HG02970 (cell line): Measurements from ENCODE around the gene MYOF.
"Not testable (repeated sequence)": the region's sequence is repeated elsewhere in the genome, so short reads cannot be mapped to it uniquely, and the experiment has no call there.

Source experiments
- ATAC-seq: cut with Tn5 transposase; IDR thresholded peaks from one replicate; pipeline ENCODE4 v1.9.1; 2021; ENCODE audit warnings: mild to moderate bottlenecking, moderate library complexity, moderate number of reproducible peaks; ENCODE audit not compliant: unreplicated experiment, low FRiP score

MYOF gene

DNA sequence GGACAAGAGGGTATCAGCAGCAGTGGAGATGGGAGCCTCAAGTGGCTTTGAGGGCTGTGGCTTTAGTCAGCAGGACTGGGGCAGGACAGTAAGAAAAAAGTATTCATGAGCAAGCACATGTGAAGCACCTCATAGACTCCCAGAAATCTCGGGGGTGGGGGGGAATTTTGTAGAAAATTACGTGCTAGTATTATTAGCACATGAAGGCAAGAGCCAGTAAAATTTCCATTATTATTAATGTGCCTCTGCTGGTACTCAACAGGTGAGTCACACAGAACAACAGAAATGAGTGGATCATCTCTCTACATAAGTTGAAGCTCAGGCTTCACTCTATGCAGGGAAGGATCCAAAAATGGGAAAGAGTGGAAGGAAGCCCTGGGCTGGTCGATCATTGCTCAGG, 114.5 kb downstream of the MYOF start:
- ATAC-seq = no peak

- ATAC-seq = no peak
Observed at GRCh38 chr10:93364966-93365365, 117.2 kb downstream of the MYOF start.

GRCh38 chr10:93363891-93364648, 118.1 kb downstream of the MYOF start:
- ATAC-seq = no peak

DNA sequence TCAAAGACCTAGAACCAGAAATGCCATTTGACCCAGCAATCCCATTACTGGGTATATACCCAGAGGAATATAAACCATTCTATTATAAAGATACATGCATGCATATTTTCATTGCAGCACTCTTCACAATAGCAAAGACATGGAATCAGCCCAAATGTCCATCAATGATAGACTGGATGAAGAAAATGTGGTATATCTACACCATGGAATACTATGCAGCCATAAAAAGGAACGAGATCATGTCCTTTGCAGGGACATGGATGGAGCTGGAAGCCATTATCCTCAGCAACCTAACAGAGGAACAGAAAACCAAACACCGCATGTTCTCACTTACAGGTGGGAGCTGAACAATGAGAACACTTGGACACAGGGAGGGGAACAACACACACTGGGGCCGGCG, 123.7 kb downstream of the MYOF start:
- not testable (repeated sequence) for ATAC-seq

GRCh38 chr10:93357680-93358079, 124.5 kb downstream of the MYOF start:
- no peak for ATAC-seq

GRCh38 chr10:93356516-93356915, 125.6 kb downstream of the MYOF start:
- ATAC-seq = no peak

GRCh38 chr10:93352638-93353383, 129.3 kb downstream of the MYOF start:
- no peak for ATAC-seq

- no peak for ATAC-seq
Observed at GRCh38 chr10:93346694-93347093, 135.4 kb downstream of the MYOF start.

GRCh38 chr10:93346108-93346507, 136.0 kb downstream of the MYOF start:
- no peak for ATAC-seq

DNA sequence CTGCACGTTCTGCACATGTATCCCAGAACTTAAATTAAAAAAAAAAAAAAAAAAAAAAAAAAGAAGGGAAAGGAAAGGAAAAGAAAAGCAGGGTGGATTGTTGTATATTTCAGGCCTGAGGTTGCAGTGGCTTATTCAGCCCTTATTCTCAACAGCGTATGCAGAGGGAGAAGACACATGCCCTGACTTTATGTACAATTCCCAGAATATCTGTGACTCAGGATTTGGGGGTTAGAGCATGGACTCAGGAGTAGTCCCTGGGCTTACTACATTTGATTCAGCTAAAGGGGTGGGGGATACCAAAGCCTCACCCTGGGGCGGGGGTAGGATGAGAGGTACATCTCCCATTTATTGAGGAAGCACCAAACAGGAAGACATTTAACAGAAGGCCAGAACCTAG, 137.4 kb downstream of the MYOF start:
- no peak for ATAC-seq

DNA sequence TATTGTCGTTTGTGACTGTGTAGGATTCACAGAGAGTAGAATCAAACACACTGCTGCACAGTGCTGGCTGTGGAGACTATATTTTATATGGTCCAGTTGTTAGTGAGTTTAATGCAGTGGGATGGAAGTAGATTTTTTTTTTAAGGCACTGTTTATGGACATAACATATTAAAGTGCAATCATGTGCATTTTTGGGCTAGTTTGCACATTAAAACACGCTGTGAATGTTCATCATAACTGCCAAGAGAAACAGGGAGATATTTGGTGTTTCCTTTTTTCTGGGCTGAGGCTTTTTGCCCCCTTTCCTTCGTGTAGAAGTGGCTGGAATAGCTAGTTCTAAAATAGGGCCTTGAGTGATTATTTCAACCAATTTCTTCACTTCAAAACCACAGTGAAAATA, 139.2 kb downstream of the MYOF start:
- ATAC-seq = no peak

- ATAC-seq = no peak
Observed at GRCh38 chr10:93342366-93342765, 139.8 kb downstream of the MYOF start.

- ATAC-seq = no peak
Observed at GRCh38 chr10:93337309-93337721, 144.8 kb downstream of the MYOF start.

DNA sequence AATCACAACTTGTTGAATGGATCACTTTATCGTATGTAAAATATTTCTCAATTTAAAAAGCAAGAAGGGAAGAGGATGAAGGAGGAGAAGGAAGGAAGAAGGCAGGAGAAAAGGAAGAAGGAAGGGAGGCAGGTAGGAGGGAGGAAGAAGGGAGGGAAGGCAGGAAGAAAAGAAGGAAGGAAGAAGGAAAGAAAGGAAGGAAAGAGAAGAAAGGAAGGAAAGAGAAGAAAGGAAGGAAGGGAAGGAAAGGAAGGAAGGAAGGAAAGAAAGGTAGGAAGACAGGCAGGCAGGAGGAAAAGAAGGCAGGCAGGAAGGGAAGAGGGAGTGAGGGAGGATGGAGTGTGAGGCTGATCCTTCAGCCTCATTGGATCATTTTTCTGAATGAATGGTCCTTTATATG, 145.5 kb downstream of the MYOF start:
- ATAC-seq = no peak

DNA sequence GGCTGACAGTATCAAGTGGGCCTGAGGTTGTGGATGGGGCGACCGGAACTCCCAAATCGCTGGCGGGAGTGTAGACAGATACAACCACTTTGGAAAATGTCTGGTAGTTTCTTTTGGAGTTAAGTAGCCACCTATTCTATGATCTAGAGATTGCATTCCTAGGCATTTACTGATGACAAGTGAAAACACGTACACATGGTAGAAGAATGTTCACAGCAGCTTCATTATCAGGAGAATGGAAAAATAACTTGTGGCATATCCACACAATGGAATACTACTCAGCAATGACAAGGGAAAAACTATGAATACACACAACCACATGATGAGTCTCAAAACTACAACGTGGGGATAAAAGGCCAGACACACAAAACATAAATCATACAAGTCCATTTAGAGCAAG, 146.0 kb downstream of the MYOF start:
- no peak for ATAC-seq

DNA sequence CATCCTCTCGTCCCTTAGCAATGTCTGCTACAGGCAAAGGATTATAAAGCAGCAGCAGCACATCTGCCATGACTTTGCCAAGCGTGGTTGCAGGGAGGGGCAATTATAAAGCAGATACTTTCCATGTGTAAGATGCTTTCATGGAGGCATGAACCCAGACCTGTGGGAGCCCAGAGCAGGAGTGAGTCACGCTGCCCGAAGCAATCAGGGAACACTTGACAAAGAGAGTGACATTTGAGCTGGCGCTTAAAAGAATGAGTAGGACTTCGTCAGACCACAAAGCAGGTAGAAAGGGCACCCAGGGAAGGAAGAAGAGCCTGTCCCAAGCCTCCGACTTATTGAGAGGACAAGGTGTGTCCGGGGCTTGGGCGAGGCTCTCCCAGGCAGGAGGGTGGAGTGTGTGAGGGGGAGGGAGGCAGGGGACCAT, 147.2 kb downstream of the MYOF start:
- no peak for ATAC-seq

DNA sequence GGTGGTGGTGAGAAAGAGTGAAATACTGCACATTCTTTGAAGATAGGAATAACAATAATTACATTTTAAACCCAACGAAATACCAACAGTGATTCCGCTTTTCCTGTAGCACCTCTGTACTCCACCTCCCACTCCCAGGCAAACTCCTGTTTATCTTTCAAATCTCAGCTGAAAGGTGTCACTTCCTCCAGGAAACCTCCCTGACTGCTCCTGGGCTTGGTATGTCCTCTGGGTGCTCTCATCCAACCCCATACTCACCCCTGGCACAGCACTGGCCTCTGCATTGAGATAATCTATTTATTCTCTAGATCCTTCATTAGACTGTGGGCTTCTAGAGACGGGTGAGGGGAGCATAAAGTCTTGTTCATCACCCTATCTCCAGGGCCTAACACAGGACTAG, 148.0 kb downstream of the MYOF start:
- no peak for ATAC-seq

GRCh38 chr10:93333278-93333978, 148.7 kb downstream of the MYOF start:
- ATAC-seq = no peak

DNA sequence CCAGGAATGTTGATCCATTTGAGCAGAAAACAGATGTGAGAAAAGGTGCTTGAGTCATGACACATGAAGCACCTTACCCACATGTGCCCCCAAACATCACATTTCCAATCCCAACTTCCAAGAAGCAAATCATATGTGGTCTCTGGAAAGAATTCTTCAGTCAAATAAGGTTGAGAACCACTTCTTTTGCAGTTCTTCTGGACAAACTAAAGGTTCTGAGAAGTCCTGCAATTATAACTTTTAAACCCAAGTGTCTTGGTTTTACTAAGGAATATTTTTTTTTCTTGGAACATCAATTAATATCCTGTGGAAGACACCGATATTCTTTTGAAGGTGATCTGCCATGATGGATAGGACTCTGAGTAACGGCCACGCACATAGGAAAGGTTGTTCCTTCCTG, 151.3 kb downstream of the MYOF start:
- no peak for ATAC-seq

- no peak for ATAC-seq
Observed at GRCh38 chr10:93319896-93320295, 162.2 kb downstream of the MYOF start.

DNA sequence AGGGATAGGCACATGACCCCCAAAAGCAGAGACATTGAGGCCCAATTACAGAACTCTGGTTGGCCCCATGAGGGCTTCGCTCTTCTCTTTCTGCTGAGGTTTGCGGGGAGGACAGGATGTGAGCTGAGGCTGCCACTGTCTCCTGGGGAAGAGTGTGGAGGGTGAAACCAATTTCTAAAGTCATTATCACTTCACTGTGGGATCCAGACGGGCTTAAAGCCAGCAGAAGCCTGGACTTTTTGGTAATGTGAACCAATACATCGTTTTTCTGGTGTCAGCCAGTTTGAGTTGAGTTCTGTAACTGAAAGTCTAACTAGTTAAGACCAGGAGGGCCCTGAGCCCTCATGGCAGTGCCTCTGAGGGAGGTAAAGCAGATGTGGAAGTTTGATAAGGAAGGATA, 163.0 kb downstream of the MYOF start:
- ATAC-seq = no peak
